ENCODE data around the gene FIZ1.

The FIZ1 gene

GRCh38 chr19:55567708-55568328 is 31.5 kb downstream of the FIZ1 start:
- DNase-seq: no peak

- no peak for DNase-seq
These were observed 32.5 kb downstream of the FIZ1 start for GRCh38 chr19:55566823-55567222.

- no peak for DNase-seq
These were observed 36.0 kb downstream of the FIZ1 start for GRCh38 chr19:55563261-55563690.

- no peak for DNase-seq
These were observed 39.6 kb downstream of the FIZ1 start for GRCh38 chr19:55559684-55560083.

GRCh38 chr19:55554741-55555152 is 44.6 kb downstream of the FIZ1 start:
- DNase-seq: no peak

GRCh38 chr19:55554302-55554701 is 45.0 kb downstream of the FIZ1 start:
- no peak for DNase-seq

- no peak for DNase-seq
These were observed 45.8 kb downstream of the FIZ1 start for GRCh38 chr19:55553217-55554182.

- no peak for DNase-seq
These were observed 46.7 kb downstream of the FIZ1 start for GRCh38 chr19:55552620-55553019.

- DNase-seq: no peak
These were observed 47.1 kb downstream of the FIZ1 start for GRCh38 chr19:55552206-55552605.

GRCh38 chr19:55550321-55550650 is 49.0 kb downstream of the FIZ1 start:
- no peak for DNase-seq

GRCh38 chr19:55549500-55550320 is 49.6 kb downstream of the FIZ1 start:
- DNase-seq: no peak

GRCh38 chr19:55546822-55547614 is 52.3 kb downstream of the FIZ1 start:
- no peak for DNase-seq

- no peak for DNase-seq
These were observed 53.3 kb downstream of the FIZ1 start for GRCh38 chr19:55546011-55546410.

GRCh38 chr19:55545443-55545842 is 53.9 kb downstream of the FIZ1 start, which contains the start of gene SBK3:
TSS of gene SBK3 (minus strand) at chr19:55545543. CDS start at chr19:55545543, 0 bp downstream.
- no peak for DNase-seq

- DNase-seq: no peak
These were observed 54.4 kb downstream of the FIZ1 start for GRCh38 chr19:55544776-55545439.

GRCh38 chr19:55544014-55544413 is 55.3 kb downstream of the FIZ1 start:
- DNase-seq: no peak

- no peak for DNase-seq
These were observed 55.8 kb downstream of the FIZ1 start for GRCh38 chr19:55543567-55543966.

- DNase-seq: no peak
These were observed 56.9 kb downstream of the FIZ1 start for GRCh38 chr19:55542292-55542855.

Measured in CD4-positive, alpha-beta T cell treated with Interleukin-17A for 4 hours (primary cell).